Kidney (tissue), 14 donors: ENCODE data around the gene MUS81. TPM values are rescaled to one million over a fixed set of nuclear protein-coding genes. Genes with fewer than 3 reads are reported as not detected.
"Not testable (repeated sequence)": the region's sequence is repeated elsewhere in the genome, so short reads cannot be mapped to it uniquely, and the experiment has no call there.

Source experiments
- DNase-seq, 5 donors: peaks; one replicate each; pipeline ENCODE4 v3.0.0-alpha.2; 2013 to 2020
- FAIRE-seq: peaks from 2 replicates; lab custom pipeline; 2012; peaks lifted over from hg19 to GRCh38; lab: Jason Lieb, UNC
- H3K27ac ChIP-seq, 2 donors: one replicate each; pipeline ENCODE4 v1.7.0; 2013; ENCODE audit warnings: low read depth in 2 of 2, low read length in 2 of 2, inconsistent platforms in 1 of 2
- H3K27me3 ChIP-seq: one replicate; pipeline ENCODE4 v1.7.1; 2013; ENCODE audit warnings: low read length, inconsistent platforms; ENCODE audit not compliant: control insufficient read depth, insufficient read depth
- H3K36me3 ChIP-seq, 3 donors: one replicate each; pipeline versions ENCODE4 v1.7.0 to v1.7.1; 2013; ENCODE audit warnings: low read length in 3 of 3, control low read depth in 1 of 3, inconsistent platforms in 1 of 3; ENCODE audit not compliant: insufficient read depth in 3 of 3, control insufficient read depth in 2 of 3
- H3K4me1 ChIP-seq, 3 donors: one replicate each; pipeline versions ENCODE4 v1.7.0 to v1.7.1; 2013; ENCODE audit warnings: low read length in 3 of 3, inconsistent platforms in 1 of 3, low read depth in 1 of 3; ENCODE audit not compliant: control insufficient read depth in 2 of 3, insufficient read depth in 2 of 3
- H3K4me3 ChIP-seq, 3 donors: one replicate each; pipeline versions ENCODE4 v1.7.0 to v1.8.1; 2013; ENCODE audit warnings: low read length in 3 of 3, control low read depth in 1 of 3, inconsistent platforms in 1 of 3
- H3K9ac ChIP-seq, 3 donors: one replicate each; pipeline versions ENCODE4 v1.7.0 to v1.7.1; 2013; ENCODE audit warnings: low read length in 3 of 3, control low read depth in 1 of 3, inconsistent platforms in 1 of 3
- H3K9me3 ChIP-seq, 3 donors: one replicate each; pipeline versions ENCODE4 v1.7.0 to v1.7.1; 2013; ENCODE audit warnings: low read length in 3 of 3, control low read depth in 1 of 3, inconsistent platforms in 1 of 3; ENCODE audit not compliant: control insufficient read depth in 2 of 3, insufficient read depth in 1 of 3
- intact Hi-C: fragments of 100-400 bp; cut with DNase I; formaldehyde crosslinking; loops from one replicate; pipeline ENCODE4 v1.11.1; 2022
- polyA plus RNA-seq: library from polyadenylated mRNA; stranded (reverse); fragments of 350-450 nt; fragmentation: Illumina TruSeq; extraction: RNeasy Lipid Tissue Mini Kit (QIAGEN cat#74804); gene quantifications from one replicate; pipeline ENCODE4 v1.2.3, GENCODE V29; 2014; ENCODE audit warnings: low read depth, low replicate concordance; ENCODE audit not compliant: insufficient read depth
- total RNA-seq: library from RNA; stranded (reverse); fragmentation: NEBNext Ultra II Directional; extraction: Animal tissue kit (Norgen Biotek cat#: 25700); gene quantifications from one replicate; pipeline ENCODE4 v1.2.1, GENCODE V29; 2021
- TF ChIP-seq, protein P1 (sequence below): IDR thresholded peaks from 3 replicates; pipeline ENCODE4 v1.5.1; 2012; ENCODE audit warnings: mild to moderate bottlenecking, moderate library complexity, borderline replicate concordance; ENCODE audit not compliant: insufficient read depth; ENCODE audit errors: extremely low read depth
- donor health status: control.
- donor health status: control.
- donor health status: control.
- donor health status: control.
- donor health status: control.
- donor health status: DM: yes; HTN: yes; CAD: no.
- donor health status: Normal renal cell carcinoma (clear cell type).

The MUS81 gene
- total and polyA plus RNA-seq, 2 donors from 2014 or later = 31.2 to 54.9 TPM

DNA sequence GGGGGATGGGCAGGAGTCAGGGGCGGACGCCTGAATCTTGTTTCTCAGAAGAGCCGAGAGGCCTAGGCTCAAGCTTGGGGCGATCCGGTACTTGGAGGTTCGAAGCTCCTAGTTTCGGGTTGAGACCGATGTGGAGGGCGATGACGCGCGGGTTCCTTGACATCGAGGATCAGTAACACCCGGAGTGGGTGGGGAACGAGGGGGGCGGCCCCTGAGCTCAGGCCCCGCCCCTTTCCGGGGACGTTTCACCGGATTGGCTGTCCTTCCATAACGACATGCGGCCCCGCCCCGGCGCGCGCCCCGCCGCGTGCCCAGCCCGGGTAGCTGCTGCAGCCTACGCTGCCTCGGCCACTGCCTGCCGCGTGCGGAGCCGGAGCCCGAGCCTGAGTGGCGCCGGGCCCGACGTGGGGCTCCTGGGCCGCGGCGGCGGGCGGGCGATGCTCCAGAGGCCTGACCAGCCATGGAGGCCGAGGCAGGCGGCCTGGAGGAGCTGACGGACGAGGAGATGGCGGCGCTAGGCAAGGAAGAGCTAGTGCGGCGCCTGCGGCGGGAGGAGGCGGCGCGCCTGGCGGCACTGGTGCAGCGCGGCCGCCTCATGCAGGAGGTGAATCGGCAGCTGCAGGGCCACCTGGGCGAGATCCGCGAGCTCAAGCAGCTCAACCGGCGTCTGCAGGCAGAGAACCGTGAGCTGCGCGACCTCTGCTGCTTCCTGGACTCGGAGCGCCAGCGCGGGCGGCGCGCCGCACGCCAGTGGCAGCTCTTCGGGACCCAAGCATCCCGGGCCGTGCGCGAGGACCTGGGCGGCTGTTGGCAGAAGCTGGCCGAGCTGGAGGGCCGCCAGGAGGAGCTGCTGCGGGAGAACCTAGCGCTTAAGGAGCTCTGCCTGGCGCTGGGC, 30.3 kb downstream of the MUS81 start, which contains the start of gene CCDC85B:
Gene CCDC85B, plus strand, starts transcription at position 350 of the 895 bp plus-strand sequence. Its CDS starts 111 bp downstream, at position 461.
- H3K4me1 ChIP-seq = peaks cover 0 to 35% (median 8%) of the 10 kb centered on the region in 3 donors
- DNase-seq (peak; percentile 97 to 100 (median 98)), FAIRE-seq (no peak)
- intact Hi-C loops = no loop called here
- H3K27ac ChIP-seq = peak within 1 kb of the TSS; percentile 90 to 96
- H3K36me3 ChIP-seq = no peaks in the 10 kb centered on the region
- H3K9me3 ChIP-seq = no peaks in the 10 kb centered on the region
- H3K4me3 ChIP-seq = peak within 1 kb of the TSS; percentile 56 to 78 (median 57)
- H3K9ac ChIP-seq = peak within 1 kb of the TSS; percentile 16 to 79 (median 77)
- no peaks in the 10 kb centered on the region for H3K27me3 ChIP-seq
- TF ChIP-seq, protein P1, sequence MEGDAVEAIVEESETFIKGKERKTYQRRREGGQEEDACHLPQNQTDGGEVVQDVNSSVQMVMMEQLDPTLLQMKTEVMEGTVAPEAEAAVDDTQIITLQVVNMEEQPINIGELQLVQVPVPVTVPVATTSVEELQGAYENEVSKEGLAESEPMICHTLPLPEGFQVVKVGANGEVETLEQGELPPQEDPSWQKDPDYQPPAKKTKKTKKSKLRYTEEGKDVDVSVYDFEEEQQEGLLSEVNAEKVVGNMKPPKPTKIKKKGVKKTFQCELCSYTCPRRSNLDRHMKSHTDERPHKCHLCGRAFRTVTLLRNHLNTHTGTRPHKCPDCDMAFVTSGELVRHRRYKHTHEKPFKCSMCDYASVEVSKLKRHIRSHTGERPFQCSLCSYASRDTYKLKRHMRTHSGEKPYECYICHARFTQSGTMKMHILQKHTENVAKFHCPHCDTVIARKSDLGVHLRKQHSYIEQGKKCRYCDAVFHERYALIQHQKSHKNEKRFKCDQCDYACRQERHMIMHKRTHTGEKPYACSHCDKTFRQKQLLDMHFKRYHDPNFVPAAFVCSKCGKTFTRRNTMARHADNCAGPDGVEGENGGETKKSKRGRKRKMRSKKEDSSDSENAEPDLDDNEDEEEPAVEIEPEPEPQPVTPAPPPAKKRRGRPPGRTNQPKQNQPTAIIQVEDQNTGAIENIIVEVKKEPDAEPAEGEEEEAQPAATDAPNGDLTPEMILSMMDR = no peak

DNA sequence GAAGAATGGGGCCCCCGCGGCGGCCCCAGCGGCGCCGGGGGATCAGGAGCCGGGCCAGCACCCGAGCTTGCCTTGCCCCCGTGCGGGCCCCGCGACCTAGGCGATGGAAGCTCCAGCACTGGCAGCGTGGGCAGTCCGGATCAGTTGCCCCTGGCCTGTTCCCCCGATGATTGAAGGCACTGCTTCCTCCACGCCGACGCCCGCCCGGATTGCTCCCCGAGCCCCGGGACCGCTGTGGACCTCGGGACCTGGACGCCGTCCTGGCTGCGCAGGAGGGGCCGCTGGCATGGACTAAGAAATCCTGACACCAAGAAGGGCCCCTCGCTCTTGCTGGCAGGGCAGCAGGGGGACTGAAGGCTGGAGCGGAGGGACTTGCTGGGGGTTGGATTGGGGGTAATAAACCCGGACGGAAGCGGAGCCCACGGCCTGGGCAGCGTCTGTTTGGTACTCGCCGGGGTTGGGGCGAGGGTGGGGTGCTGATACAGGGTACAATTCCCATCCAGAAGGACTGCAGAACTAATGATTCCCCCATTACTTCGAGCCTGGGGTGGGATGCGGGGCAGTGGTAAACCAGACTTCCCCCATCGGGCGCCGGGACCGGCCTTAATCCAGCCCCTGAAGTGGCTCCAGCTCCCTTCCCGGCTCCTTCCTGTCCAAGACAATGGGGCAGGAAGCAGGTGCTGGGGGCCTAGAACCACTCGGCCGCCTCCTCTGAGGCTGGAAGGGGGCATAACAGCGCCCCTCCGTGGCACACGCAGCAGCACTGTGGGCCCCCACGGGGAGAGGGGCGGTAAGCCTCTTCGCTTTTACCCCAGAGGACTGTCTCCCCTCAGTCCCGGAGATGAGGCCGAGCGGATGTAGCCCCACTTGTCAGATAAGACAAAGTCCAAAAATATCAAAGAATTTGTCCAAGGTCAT, 31.2 kb downstream of the MUS81 start:
- H3K4me3 ChIP-seq = peak overlapping the region; percentile 53 to 71 (median 57)
- H3K4me1 ChIP-seq = peaks cover 0 to 35% (median 8%) of the 10 kb centered on the region in 3 donors
- TF ChIP-seq, protein P1 = peak; percentile 16
- DNase-seq = peak in 4 of 5 donors; percentile 21 to 86 (median 66)
- intact Hi-C loops = no loop called here
- H3K27me3 ChIP-seq = no peaks in the 10 kb centered on the region
- H3K9me3 ChIP-seq = no peaks in the 10 kb centered on the region
- H3K9ac ChIP-seq = peak overlapping the region in 2 of 3 donors; percentile 55 to 79
- no peaks in the 10 kb centered on the region for H3K36me3 ChIP-seq
- FAIRE-seq = no peak
- H3K27ac ChIP-seq = peak overlapping the region; percentile 76 to 82

DNA sequence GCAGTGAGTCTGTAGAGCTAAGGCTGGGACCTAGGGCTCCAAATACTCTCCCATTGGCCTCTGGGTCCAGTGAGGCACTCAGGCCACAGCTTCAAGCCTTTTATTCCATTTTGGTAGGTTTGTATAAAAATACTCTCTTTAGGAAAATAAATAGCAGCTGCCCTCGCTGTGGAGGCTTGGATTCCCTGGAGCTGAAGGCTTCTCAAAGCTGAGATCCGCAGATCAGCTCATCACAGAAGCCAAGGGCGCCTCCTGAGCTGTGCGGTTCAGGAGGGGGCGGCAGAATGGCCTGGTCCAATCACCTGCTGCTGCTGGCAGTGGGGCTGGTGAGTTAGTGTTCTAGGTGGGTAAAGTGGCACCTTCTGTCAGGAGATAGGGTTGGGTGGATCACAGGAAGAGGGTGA, 31.9 kb downstream of the MUS81 start:
- intact Hi-C loops, H3K9me3 ChIP-seq, H3K36me3 ChIP-seq, FAIRE-seq, H3K27me3 ChIP-seq: not testable (repeated sequence)
- Histone ChIP-seq H3K9ac (peak overlapping the region in 1 of 3 donors; percentile 55), H3K4me1 (peaks cover 0 to 35% (median 4%) of the 10 kb centered on the region in 3 donors), H3K27ac (peak overlapping the region; percentile 32 to 76), H3K4me3 (peak overlapping the region; percentile 16 to 71 (median 47))
- peak in 1 of 5 donors; percentile 44 for DNase-seq
